Measurements from ENCODE around the gene HSPB7.
"Not testable (repeated sequence)": the region's sequence is repeated elsewhere in the genome, so short reads cannot be mapped to it uniquely, and the experiment has no call there.

- not testable (repeated sequence) for TF ChIP-seq POLR2A, TAF1, SPI1, POLR2AphosphoS5, POU2F2 (IDR thresholded peaks at IDR 0.05; ENCODE audit: low read depth, low read length)
Observed at GRCh38 chr1:16062687-16063075, 44.8 kb upstream of the HSPB7 start.

All from GM12891 (cell line).